GM19035 (cell line): ENCODE results near the gene SLC9B2.

ENCODE experiments used
- ATAC-seq: cut with Tn5 transposase; IDR thresholded peaks from one replicate; pipeline ENCODE4 v1.9.1; 2021; ENCODE audit not compliant: unreplicated experiment

The SLC9B2 gene

GRCh38 chr4:103076747-103077347, at the start of gene SLC9B2:
Gene SLC9B2, minus strand, starts transcription at chr4:103076761. Its CDS starts 9,211 bp downstream, at chr4:103067550.
- peak; percentile 48 for ATAC-seq

GRCh38 chr4:103126126-103126525, 49.6 kb upstream of the SLC9B2 start:
- ATAC-seq: no peak

- no peak for ATAC-seq
These were observed 46.6 kb upstream of the SLC9B2 start for GRCh38 chr4:103123114-103123513.

GRCh38 chr4:103118166-103118565, 41.6 kb upstream of the SLC9B2 start:
- no peak for ATAC-seq

- ATAC-seq: no peak
These were observed 35.0 kb upstream of the SLC9B2 start for GRCh38 chr4:103111598-103111997.

GRCh38 chr4:103108542-103108941, 32.0 kb upstream of the SLC9B2 start:
- no peak for ATAC-seq

GRCh38 chr4:103105558-103106356, 29.2 kb upstream of the SLC9B2 start:
- no peak for ATAC-seq

GRCh38 chr4:103104886-103105285, 28.3 kb upstream of the SLC9B2 start:
- ATAC-seq: no peak

- ATAC-seq: no peak
These were observed 24.1 kb upstream of the SLC9B2 start for GRCh38 chr4:103100691-103101090.

- ATAC-seq: peak; percentile 96
These were observed 23.3 kb upstream of the SLC9B2 start, which contains the start of gene BDH2 for GRCh38 chr4:103099691-103100392. Gene BDH2, minus strand, starts transcription at chr4:103099834. Its CDS starts 3,580 bp downstream, at chr4:103096254.

- ATAC-seq: no peak
These were observed 22.3 kb upstream of the SLC9B2 start for GRCh38 chr4:103098756-103099440.

GRCh38 chr4:103098341-103098740, 21.8 kb upstream of the SLC9B2 start:
- ATAC-seq: no peak

GRCh38 chr4:103097112-103097511, 20.6 kb upstream of the SLC9B2 start:
- no peak for ATAC-seq

- ATAC-seq: no peak
These were observed 18.5 kb upstream of the SLC9B2 start for GRCh38 chr4:103095080-103095479.

- no peak for ATAC-seq
These were observed 15.7 kb upstream of the SLC9B2 start for GRCh38 chr4:103092245-103092644.

- peak; percentile 82 for ATAC-seq
These were observed 15.2 kb upstream of the SLC9B2 start for GRCh38 chr4:103091601-103092223.

GRCh38 chr4:103089481-103089880, 12.9 kb upstream of the SLC9B2 start:
- no peak for ATAC-seq

GRCh38 chr4:103086551-103086950, 10.0 kb upstream of the SLC9B2 start:
- no peak for ATAC-seq

GRCh38 chr4:103085555-103086196, 9.1 kb upstream of the SLC9B2 start:
- no peak for ATAC-seq

- ATAC-seq: no peak
These were observed 3.1 kb upstream of the SLC9B2 start for GRCh38 chr4:103079621-103080020.
